Gastrocnemius medialis (tissue), 4 donors: ENCODE results near the gene SSX3. TPM values are rescaled to one million over a fixed set of nuclear protein-coding genes. Genes with fewer than 3 reads are reported as not detected.

Experiments used
- ATAC-seq, 2 donors: fragments of 150-250 bp; one replicate each; pipeline ENCODE4 v1.9.1; 2016
- DNase-seq, 2 donors: peaks; one replicate each; pipeline ENCODE4 v3.0.0-alpha.2; 2019
- H3K27ac ChIP-seq, 4 donors: fragments of 200-600 bp; sonication (generic); 1 replicate in 1 of 4; 2 replicates in 3 of 4; pipeline ENCODE4 v1.5.1; 2016 to 2018; ENCODE audit warnings: mild to moderate bottlenecking in 2 of 4, moderate library complexity in 1 of 4
- H3K27me3 ChIP-seq, 3 donors: fragments of 200-600 bp; sonication (generic) in 2 of 3; 1 replicate in 1 of 3; 2 replicates in 2 of 3; pipeline versions ENCODE4 v1.5.1 to v1.6.0; 2016 to 2019; ENCODE audit warnings: mild to moderate bottlenecking in 1 of 3, moderate library complexity in 1 of 3
- H3K36me3 ChIP-seq, 2 donors: fragments of 200-600 bp; sonication (generic) in 1 of 2; one replicate each; pipeline ENCODE4 v1.5.1; 2017 to 2018
- H3K4me1 ChIP-seq, 2 donors: fragments of 200-600 bp; sonication (generic) in 1 of 2; one replicate each; pipeline ENCODE4 v1.5.1; 2016 to 2017; ENCODE audit warnings: mild to moderate bottlenecking in 2 of 2
- H3K4me3 ChIP-seq, 4 donors: fragments of 200-600 bp; sonication (generic) in 3 of 4; 1 replicate in 1 of 4; 2 replicates in 3 of 4; pipeline ENCODE4 v1.5.1; 2016 to 2019; ENCODE audit warnings: mild to moderate bottlenecking in 2 of 4
- H3K9me3 ChIP-seq, 3 donors: fragments of 200-600 bp; sonication (generic) in 2 of 3; 1 replicate in 1 of 3; 2 replicates in 2 of 3; pipeline ENCODE4 v1.5.1; 2016 to 2019
- CTCF ChIP-seq, 5 experiments: fragments of 450-650 bp in 3 of 5; fragments of 200-600 bp in 2 of 5; sonication (generic) in 2 of 5; IDR thresholded peaks in 4 of 5; conservative IDR thresholded peaks in 1 of 5; 1 replicate in 4 of 5; 2 replicates in 1 of 5; pipeline ENCODE4 v1.5.1; 2016 to 2019; ENCODE audit warnings: antibody characterized with exemption in 5 of 5, mild to moderate bottlenecking in 3 of 5, moderate library complexity in 3 of 5
- POLR2A ChIP-seq, 2 donors: fragments of 450-650 bp; IDR thresholded peaks; one replicate each; pipeline ENCODE4 v1.6.1; 2017; ENCODE audit warnings: antibody characterized with exemption in 2 of 2, mild to moderate bottlenecking in 2 of 2, moderate library complexity in 2 of 2
- in situ Hi-C, 4 donors: fragments of 200-750 bp; cut with MboI; loops; one replicate each; pipeline versions ENCODE4 v1.15.0 to v1.8.0; 2017; ENCODE audit warnings: low sequenced_read_pairs in 4 of 4
- intact Hi-C: fragments of 100-400 bp; cut with DNase I; formaldehyde crosslinking; loops from one replicate; pipeline ENCODE4 v1.15.1; 2023; ENCODE audit warnings: low total_unique reads
- total RNA-seq, 4 donors: library from RNA; depleted of rRNA; stranded (reverse); fragments of >200 nt; gene quantifications; one replicate each; pipeline versions ENCODE4 v1.1.0 to v1.2.3, GENCODE V29; 2016

The SSX3 gene
- total RNA-seq, 4 donors from 2014 or later, result not detected

- intact Hi-C loops, result no loop called here
- H3K36me3 ChIP-seq, result no peaks in the 10 kb centered on the region
- no peaks in the 10 kb centered on the region for H3K9me3 ChIP-seq
- in situ Hi-C loops, result no loop called here
- H3K4me3 ChIP-seq, result no peak overlapping the region
- ATAC-seq (no peak), DNase-seq (no peak)
- TF ChIP-seq CTCF (IDR thresholded peaks at IDR 0.05 in 4 of 5, conservative IDR thresholded peaks at IDR 0.05 in 1 of 5) (no peak), POLR2A (IDR thresholded peaks at IDR 0.05) (no peak)
- H3K27ac ChIP-seq, result no peak overlapping the region
- no peaks in the 10 kb centered on the region for H3K4me1 ChIP-seq
- H3K27me3 ChIP-seq, result no peaks in the 10 kb centered on the region
These were observed 50.3 kb downstream of the SSX3 start for GRCh38 chrX:48306175-48306574.

Other genes starting within 250 kb of the SSX3 start
- not detected for gene SPACA5B, start 226.1 kb downstream of the SSX3 start, total RNA-seq
- not detected for gene SSX5, start 159.9 kb downstream of the SSX3 start, total RNA-seq
- gene SSX1, start 101.3 kb downstream of the SSX3 start, total RNA-seq, result not detected
- gene SSX4, start 26.8 kb upstream of the SSX3 start, total RNA-seq, result not detected
- not detected for gene SSX4B, start 55.3 kb upstream of the SSX3 start, total RNA-seq
- gene SLC38A5, start 113.6 kb upstream of the SSX3 start, total RNA-seq, result under 1 TPM in 2 of 4 donors, not detected in 2; 0.46 to 0.69 TPM
- gene FTSJ1, start 119.5 kb upstream of the SSX3 start, total RNA-seq, result 10 to 100 TPM; 31.4 to 47.7 (median 38.2) TPM
- gene PORCN, start 152.3 kb upstream of the SSX3 start, total RNA-seq, result 10 to 100 TPM; 11.4 to 18.7 (median 12.3) TPM
- 1 to 10 TPM; 2.7 to 5.3 (median 4.3) TPM for gene EBP, start 165.1 kb upstream of the SSX3 start, total RNA-seq
- 10 to 100 TPM; 10.3 to 14.8 (median 11.9) TPM for gene TBC1D25, start 183.0 kb upstream of the SSX3 start, total RNA-seq
- gene RBM3, start 217.8 kb upstream of the SSX3 start, total RNA-seq, result 10 to 100 TPM; 49.2 to 92.1 (median 59.9) TPM
- gene WDR13, start 240.8 kb upstream of the SSX3 start, total RNA-seq, result 100 to 1,000 TPM in 3 of 4 donors, 10 to 100 TPM in 1; 82.7 to 143 (median 133) TPM